ENCODE results near the gene AGAP2.
"Not testable (repeated sequence)": the region's sequence is repeated elsewhere in the genome, so short reads cannot be mapped to it uniquely, and the experiment has no call there.

Gene AGAP2

DNA sequence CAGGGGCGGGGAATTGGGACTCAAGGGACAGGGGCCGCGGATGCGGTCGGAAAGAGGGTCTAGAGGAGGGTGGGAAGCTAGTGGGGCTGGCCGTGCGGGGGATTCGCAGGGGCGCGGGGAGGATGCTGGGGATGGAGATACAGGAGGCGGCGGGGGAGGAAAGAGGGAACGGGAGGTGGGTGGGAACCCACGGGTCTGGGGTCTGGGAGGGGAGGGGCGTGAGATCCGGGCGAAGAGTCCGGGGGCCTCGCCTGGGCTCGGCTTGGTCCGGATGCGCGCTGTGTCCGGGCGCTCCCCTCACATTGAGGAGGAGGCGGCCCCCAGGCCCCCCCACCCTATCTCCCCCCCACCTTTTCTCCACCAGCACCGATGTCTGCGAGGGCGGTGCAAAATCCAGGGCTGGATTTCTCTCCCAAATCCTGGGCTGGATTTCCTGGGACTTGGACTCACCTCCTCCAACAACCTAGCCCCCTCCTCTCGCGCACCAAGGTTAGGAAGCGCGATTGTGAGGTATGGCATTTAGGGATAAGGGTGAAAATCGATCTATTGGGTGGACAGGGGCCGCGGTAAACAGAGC, at the start of gene AGAP2:
TSS of gene AGAP2 (minus strand) at position 82 of the 577 bp plus-strand sequence. CDS start 496 bp downstream, outside the sequence.
- no peak for FAIRE-seq

DNA sequence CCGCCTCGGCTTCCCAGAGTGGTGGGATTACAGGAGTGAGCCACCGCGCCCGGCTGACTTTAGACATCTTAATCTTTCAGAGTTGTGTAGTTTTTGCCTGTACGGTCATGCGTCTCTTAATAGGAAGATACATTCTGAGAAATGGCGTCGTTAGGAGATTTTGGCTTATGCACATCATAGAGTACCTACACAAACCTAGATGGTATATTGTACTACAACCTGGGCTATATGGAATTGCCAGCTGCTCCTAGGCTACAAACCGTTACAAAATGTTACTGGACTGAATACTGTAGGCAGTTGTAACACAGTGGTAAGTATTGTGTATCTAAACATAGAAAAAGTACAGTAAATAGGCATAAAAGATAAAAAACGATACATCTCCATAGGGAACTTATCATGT, 45.3 kb upstream of the AGAP2 start:
- no peak for FAIRE-seq

DNA sequence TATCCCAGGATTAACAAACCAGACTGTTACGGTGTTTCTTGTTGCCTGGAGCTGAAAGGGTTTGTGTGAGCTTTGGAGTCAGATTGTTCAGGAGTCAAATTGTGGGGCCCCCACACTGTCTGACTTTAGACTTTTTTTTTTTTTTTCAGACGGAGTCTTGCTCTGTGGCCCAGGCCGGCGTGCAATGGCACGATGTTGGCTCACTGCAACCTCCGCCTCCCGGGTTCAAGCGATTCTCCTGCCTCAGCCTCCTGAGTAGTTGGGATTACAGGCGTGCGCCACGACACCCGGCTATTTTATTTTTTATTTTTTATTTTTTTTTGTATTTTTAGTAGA, 44.9 kb upstream of the AGAP2 start:
- no peak for FAIRE-seq

DNA sequence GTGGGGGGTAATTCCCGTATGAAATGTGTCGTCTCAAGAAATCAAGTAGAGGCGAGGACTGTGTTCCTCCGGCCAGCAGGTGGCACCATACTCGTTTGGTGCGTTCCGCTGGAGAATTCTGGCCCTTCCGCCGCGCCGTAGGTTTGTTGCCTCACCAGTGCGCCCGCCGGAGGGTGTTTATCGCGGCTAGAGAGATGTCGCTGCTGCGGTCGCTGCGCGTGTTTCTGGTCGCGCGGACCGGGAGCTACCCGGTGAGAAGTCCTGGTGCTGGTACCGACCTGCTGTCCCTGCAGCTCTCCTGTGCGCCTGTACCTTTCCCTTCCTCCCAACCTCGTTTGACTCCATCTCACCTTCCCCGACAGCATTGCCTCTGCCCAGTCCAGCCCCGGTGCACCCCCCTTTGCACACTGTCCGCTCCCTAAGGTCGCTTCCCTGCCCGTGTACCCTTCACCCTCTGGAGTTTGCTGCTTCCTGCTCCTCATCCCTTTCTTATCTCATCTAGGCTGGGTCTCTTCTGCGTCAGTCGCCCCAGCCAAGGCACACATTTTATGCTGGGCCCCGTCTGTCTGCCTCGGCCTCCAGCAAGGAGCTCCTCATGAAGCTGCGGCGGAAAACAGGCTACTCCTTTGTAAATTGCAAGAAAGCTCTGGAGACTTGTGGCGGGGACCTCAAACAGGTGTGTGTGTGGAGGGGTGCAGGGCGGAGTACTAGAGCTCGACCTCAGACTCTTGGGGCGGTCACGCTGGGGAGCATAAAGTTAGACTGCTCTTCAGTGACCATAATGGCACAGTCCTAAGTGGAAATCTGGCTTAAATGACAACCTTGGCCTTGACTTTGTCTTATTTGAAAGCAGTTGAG, 44.3 kb upstream of the AGAP2 start, which contains the start of gene TSFM:
TSS of gene TSFM (plus strand) at position 180 of the 858 bp plus-strand sequence. CDS start at position 195, 15 bp downstream.
- FAIRE-seq: no peak

DNA sequence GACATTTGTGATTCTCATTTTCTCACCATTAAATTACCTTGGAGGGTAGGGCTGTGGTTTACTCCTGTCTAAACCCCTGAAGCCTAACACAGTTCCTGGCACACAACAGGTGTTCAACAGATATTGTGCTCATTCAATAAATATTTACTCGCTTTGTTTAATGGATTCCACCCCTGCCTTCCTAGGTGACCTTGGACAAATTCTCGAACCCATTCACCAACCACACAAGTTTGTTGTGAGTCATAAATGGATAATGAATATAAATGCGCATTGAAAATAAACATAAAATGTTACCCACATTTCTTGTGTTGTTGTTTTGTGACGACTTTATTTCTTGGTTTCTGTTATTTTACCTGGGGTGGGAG, 43.7 kb upstream of the AGAP2 start:
- no peak for FAIRE-seq

DNA sequence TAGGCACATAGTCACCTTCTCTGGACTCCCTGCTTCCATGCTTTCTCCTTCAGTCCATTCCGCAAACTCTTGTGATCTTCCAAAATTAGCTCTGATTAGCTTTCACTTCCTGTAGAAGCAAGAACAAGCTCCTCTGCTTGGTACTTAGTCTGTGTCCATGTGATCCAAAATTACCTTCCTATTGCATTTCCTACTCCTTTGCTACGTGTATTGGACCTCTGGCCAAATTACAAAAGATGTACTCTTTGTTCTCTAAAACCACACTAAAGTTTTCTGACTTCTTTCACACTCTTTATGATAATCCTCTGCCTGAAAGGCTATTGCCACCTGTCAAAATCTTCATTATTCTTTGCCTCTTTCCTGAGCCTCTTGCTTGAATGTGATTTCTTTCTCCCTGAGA, 43.3 kb upstream of the AGAP2 start:
- FAIRE-seq: no peak

DNA sequence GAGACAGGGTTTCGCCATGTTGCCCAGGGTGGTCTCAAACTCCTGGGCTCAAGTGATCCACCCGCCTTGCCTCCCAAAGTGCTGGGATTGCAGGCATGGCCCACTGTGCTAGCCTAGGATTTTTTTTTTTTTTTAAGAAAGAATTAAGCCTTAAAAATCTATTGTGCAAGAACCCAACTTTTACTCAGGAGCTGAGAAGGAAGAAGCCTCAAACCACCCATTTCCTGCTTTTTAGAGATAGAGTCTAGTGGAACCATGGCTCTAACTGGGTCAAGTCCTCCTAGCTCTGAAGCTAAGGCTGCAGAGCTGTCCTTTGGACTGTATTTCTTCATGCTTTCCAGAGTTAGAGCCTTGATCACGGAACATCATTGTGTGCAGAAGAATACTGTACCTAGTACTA, 42.7 kb upstream of the AGAP2 start:
- no peak for FAIRE-seq

DNA sequence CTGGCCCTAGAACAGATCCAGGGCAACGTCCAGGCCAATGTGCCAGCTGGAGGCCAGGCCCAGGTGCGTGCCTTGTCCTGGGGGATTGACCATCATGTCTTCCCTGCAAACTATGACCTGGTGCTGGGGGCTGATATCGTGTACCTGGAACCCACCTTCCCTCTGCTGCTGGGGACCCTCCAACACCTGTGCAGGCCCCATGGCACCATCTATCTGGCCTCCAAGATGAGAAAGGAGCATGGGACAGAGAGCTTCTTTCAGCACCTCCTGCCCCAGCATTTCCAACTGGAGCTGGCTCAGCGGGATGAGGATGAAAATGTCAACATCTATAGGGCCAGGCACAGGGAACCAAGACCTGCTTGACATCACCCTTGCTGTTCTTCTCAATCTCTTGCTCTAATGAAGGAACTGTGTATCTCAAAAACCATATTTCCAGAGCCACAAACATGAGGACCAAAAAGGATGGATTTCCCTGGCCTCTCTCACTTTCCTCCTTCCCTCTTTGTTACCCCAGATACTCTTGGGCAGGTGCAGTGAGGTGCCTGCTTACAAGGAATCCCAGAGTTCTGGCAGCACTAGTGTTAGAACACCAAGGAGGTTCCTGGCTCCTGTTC, 41.8 kb upstream of the AGAP2 start:
- no peak for FAIRE-seq

DNA sequence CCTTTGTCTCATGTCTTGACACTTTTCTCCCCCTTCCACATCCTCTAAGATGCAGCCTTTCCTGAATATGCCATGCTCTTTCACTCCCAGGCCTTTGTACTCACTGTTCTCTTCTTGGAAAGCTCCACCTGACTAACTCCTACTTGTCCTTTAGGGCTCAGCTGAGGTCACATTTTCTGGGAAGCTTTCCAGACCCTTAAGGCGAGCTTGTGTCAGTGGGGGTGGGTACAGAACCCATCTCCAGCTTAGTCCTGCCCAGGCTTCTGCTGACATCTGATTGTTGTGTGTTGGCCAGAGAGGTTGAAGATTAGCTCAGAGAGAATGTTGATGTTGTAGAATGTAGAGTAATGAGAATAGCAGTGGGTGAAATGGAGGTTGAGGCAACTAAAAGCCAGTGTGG, 41.2 kb upstream of the AGAP2 start:
- FAIRE-seq: no peak

DNA sequence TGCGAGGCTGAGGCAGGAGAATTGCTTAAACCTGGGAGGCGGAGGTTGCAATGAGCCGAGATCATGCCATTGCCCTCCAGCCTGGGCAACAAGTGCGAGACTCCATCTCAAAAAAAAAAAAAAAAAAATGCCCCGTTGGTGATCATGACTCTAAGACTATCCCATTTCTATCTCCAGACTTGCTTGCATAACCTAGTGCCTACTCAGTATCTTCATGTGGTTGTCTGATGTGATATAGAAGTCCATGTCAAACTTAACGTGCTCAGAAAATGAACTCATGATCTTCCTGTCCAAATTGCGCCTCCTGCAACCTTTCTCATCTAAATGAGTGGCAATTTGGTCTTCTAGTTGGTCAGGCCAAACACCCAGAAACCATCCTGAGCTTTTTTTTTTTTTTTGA, 39.4 kb upstream of the AGAP2 start:
- FAIRE-seq: no peak

DNA sequence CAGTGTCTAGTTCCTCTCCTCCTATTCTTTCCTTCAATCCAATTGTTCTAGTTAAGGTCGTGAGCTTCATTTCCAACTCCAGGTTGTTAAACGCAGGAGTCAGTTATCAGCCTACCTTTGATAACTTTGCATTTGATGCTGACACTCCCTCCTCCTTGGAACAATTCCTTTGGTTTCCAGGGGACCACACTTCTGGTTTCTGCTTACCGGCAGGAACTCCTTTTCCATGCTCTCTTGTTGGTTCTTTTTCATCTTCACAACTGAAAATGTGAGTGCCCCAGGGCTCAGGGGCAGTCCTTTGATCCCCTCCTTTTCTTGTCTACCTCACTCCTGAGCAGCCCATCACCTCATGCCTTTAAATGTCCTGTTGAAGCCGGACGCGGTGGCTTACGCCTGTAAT, 38.8 kb upstream of the AGAP2 start:
- FAIRE-seq: no peak

DNA sequence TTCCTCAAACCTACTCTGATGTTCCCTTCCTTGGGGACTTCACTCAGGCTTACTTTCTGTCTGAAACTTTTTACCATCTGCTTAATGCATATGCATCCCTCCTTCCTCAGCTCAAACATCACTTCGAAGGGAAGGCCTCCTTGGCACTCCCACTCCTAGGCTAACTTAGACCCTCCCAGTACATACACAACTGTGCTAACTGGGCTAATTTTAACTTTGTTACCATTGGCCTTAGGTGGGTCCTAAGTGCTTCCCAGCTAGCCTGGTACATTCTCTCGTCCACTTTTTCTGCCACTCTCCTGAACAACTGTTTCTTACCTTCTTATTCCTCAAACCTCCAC, 37.7 kb upstream of the AGAP2 start:
- no peak for FAIRE-seq

DNA sequence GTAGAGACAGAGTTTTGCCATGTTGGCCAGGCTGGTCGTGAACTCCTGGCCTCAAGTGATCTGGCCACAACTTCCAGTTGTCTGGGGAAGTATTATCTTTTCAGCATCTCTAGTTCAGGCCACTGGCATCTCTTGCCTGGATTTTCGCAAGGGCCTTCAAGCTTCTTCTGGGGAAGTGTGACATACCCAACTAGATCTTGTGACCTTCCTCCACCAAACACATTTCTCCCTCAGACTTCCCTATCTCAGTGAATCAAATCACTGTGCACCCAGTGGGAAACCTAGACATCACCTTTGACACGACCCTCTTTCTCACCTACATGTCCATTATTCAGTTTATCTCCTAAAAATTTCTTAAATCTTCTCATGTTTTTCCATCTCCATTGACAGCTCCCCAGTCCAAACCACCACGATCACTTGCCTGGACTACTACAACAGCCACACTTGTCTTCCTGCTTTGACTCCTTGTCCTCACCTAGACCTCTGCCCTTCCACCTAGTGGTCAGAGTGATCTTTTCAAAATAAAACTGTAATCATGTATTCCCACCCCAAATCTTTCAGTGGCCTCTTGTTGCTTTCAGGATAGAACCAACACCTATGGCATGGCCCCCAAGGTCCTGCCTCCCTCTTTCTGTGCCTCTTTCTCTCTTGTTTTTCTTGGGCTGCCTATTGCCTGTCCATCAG, 37.2 kb upstream of the AGAP2 start:
- FAIRE-seq: no peak

DNA sequence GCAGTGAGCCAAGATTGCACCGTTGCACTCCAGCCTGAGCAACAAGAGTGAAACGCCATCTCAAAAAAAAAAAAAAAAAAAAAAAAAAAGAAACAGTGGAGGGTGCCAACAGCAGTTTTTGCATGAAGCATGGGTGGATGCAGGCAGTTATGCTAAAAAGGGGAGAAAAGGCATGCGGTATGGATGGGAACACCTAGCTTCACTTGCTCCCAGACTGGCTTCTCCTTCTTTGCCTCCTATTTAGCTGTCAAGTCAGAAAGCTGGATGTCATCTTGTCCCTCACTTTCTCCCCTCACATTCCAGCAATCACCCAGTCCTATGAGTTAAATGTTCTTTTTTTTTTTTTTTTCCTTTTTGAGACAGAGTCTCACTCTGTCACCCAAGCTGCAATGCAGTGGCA, 36.5 kb upstream of the AGAP2 start:
- FAIRE-seq: no peak

DNA sequence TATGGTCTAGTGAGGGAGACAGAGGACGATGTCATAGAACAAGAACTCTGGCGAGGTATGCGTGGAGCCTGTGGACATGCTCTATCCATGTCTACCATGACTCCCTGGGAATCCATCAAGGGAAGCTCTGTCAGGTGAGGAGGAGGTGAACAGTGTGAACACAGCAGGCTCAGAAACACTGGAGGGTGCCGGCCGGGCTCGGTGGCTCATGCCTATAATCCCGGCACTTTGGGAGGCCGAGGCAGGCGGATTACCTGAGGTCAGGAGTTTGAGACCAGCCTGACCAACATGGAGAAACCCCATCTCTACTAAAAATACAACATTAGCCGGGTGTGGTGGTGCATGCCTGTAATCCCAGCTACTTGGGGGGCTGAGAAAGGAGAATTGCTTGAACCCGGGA, 36.1 kb upstream of the AGAP2 start:
- FAIRE-seq: not testable (repeated sequence)

DNA sequence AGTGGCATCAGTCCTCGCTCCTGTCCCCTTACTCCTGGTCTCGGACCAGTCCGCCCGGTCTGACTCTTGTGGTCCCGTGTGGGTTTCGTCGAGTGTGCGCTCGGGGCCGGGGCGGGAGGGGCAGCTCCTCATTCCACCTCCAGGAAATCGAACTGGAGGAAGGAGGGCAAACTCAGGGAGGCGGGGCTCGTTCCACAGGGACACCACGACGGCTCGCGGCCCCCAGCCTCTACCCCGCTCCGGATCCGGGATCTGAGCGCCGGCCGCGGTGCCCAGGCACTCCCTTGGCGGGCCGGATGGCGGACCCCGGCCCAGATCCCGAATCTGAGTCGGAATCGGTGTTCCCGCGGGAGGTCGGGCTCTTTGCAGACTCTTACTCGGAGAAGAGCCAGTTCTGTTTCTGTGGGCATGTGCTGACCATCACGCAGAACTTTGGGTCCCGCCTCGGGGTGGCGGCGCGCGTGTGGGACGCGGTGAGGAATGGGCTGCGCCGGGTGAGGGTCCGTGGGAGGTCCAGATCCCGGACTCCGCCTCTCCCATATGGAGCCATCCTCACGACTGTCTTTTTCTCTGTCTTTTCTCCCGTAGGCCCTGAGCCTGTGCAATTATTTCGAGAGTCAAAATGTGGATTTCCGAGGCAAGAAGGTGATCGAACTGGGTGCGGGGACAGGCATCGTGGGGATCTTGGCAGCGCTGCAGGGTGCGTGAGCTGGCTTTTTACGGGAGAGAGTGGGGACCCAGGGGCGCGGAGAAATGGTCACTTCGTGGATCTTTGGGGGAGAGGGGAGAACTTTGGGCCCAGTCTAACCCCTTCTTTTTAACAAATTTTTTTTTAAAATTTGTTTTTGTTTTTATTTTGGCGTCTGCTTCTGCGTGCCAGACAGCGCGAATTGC, 34.1 kb upstream of the AGAP2 start, which contains the start of gene EEF1AKMT3:
TSS of gene EEF1AKMT3 (plus strand) at position 186 of the 894 bp plus-strand sequence. CDS start at position 297, 111 bp downstream.
- no peak for FAIRE-seq

DNA sequence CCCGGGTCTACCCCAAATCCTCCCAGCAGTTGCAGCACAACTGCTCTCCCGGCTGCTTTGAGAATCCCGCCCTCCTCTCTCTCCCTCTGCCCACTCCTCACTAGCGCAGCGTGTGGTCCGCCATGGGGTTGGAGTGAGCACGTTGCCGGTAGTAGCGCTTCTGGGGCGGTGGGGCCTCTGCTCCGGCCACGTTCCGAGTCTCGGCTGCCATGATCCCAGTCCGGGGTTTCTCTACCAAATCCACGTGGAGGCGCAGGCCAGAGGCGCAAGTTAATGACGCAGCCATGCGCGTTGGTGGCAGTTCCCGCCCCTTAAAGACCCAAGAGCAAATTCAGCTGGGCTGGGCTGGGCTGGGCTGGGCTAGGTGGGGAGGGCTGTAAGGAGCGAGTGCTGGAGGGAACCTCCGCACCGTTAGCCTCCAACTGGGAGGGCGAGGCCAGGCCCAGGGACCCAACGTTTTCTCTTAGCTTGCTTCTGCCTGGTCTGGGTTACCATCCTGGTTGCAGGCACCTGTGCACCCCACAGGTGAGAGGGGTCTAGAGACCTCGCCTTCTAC, 33.4 kb upstream of the AGAP2 start, which contains the start of gene METTL1:
TSS of gene METTL1 (minus strand) at position 233 of the 556 bp plus-strand sequence. CDS start at position 211, 22 bp downstream.
- peak; percentile 47 for FAIRE-seq

DNA sequence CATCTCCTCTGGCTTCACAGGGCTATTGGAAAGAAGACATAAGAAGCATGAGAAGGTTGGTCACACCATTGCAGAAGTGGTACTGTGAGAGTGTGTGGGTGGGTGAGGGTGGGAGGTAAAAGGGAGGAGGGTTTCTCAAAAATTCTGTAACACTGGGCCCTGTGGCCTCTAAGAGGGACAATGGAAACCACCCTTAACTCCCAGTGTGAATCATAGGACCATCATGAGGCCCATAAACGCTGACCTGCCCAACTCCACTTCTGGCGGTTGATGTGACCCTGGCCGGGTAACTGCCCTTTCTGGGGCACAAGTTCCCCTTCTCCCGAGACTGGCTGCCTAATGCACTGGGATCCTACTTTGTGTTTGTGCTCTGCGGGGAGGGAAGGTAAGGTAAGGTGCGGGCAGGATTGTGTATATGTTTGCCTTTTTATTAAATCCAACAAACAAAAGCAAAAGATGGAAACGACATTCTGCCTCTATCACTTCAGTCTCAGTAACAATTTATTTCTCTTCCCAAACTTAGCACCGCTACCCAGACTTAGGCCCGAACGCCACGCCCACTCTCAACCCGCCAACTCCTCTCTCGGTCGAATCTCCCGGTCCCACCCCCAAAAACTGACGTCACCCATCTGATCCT, 32.8 kb upstream of the AGAP2 start:
- FAIRE-seq: peak; percentile 41

DNA sequence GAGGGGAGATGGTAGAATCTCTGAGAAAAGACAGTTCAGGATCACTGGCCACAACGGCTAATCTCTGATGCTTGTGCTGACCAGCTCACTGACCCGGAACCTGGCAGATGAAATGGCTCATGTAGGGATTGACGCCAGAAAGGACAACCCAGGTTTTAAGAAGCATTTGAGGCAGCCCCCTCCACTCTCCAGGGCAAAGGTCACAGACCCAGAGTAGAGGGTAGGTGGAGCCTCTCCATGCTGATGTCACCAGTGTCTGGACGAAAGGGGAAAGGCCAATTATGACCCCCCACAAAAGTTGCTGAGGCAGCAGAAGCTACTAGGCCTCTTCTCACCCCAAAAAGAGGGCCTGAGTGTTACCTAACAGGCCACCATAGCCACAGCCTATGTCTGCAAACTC, 32.2 kb upstream of the AGAP2 start:
- FAIRE-seq: no peak

DNA sequence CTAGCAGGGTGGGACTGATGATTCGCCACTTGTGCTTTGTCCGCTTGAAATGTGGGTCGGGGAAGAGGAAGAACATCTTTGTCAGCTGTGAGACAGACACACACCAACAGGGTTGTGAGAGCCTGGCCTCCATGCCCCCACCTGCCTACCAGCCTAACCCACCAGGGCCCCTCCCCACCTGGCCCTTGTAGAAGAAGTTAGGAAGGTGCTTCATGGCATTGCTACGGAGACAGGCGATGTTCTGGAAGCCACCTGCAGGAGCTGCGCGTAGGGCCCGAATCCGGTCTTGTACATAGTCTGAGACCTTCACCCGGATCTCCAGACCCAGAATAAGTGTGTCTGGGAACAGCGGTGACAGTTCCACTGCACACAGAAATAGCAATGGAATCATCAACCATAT, 31.1 kb upstream of the AGAP2 start:
- FAIRE-seq: no peak

DNA sequence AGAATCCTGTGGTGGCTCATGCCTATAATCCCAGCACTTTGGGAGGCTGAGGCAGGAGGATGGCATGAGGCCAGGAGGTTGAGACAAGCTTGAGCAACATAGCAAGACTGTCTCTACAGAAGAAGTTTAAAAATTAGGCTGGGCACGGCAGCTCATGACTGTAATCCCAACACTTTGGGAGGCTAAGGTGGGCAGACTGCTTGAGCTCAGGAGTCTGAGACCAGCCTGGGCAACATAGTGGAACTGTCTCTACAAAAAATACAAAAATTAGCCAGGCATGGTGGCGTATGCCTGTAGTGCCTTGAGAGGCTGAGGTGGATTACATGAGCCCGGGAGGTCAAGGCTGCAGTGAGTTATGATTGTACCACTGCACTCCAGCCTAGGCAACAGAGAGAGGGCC, 29.3 kb upstream of the AGAP2 start:
- FAIRE-seq: no peak

DNA sequence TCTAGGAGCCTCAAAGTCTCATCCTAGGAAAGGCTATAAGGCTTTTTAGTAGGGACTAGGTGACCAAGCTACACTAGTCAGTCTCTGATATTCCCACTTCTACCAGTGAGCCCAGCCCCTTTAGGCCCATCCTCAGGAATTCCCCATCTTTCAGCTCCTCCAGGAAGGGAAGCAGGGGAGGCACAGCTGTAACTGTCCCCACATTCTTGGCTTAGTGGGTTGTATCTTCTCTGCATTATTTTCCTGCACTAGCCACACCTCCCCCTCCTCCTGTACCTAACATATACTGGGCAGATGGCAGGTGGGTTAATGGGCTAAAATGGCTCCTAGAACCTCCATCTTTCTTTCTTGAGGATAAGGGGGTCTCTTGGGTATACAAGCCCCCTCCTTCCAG, 28.8 kb upstream of the AGAP2 start:
- no peak for FAIRE-seq
